Activated T-cell treated with anti-CD3 and anti-CD28 coated beads, Interleukin-2, amount 50 U/mL, for 4 hours (primary cell): Measurements from ENCODE around the gene SPN. TPM values are rescaled to one million over a fixed set of nuclear protein-coding genes. Genes with fewer than 3 reads are reported as not detected.
"Not testable (repeated sequence)": the region's sequence is repeated elsewhere in the genome, so short reads cannot be mapped to it uniquely, and the experiment has no call there.

ENCODE experiments used
- ATAC-seq, 2 donors: fragments of 200-7000 bp; cut with Tn5 transposase; one replicate each; pipeline ENCODE4 v1.10.0; 2021
- DNase-seq: peaks from one replicate; pipeline ENCODE4 v3.0.0-alpha.2; 2020
- H3K27me3 Mint-ChIP-seq: one replicate; pipeline ENCODE4 v1.8.0; 2021; ENCODE audit warnings: low read depth, mixed read lengths
- H3K36me3 Mint-ChIP-seq: one replicate; pipeline ENCODE4 v1.8.0; 2022; ENCODE audit warnings: mixed read lengths; ENCODE audit not compliant: insufficient read depth
- H3K4me1 Mint-ChIP-seq: one replicate; pipeline ENCODE4 v1.8.0; 2021; ENCODE audit warnings: low read depth, mixed read lengths
- H3K4me3 Mint-ChIP-seq: one replicate; pipeline ENCODE4 v1.8.0; 2021; ENCODE audit warnings: mild to moderate bottlenecking, moderate library complexity, mixed read lengths
- H3K9me3 Mint-ChIP-seq: one replicate; pipeline ENCODE4 v1.8.0; 2021; ENCODE audit warnings: mixed read lengths
- total RNA-seq, 3 donors: library from RNA; stranded (reverse); gene quantifications; one replicate each; pipeline ENCODE4 v1.2.1, GENCODE V29; 2021

SPN gene
- total RNA-seq, 3 donors from 2014 or later = 37.5 to 41.0 (median 39.9) TPM

DNA sequence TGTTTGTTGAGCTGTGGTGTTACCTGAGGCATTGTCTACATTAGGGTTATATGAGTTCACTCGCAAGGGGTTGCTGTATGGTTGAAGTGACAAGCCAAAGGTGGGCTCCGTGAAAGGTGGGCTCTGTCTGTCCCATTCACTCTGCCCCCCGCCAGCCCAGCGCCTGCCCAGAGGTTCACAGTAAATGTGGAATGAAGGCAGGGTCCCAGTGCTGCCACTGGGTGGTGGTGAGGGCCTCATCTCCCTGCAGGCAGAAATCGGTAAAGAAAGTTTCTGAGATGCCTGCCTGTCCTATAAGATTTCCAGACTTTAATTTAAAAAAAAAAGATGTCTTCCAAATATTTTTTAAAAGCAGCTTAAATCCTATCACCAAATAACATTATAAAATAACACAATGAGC lies 26.7 kb upstream of the SPN start:
- peaks cover 12% of the 10 kb centered on the region for H3K4me1 Mint-ChIP-seq
- ATAC-seq, H3K27me3 Mint-ChIP-seq, DNase-seq, H3K9me3 Mint-ChIP-seq, H3K4me3 Mint-ChIP-seq, H3K36me3 Mint-ChIP-seq: not testable (repeated sequence)

- H3K9me3 Mint-ChIP-seq, H3K36me3 Mint-ChIP-seq, DNase-seq, ATAC-seq, H3K27me3 Mint-ChIP-seq, H3K4me3 Mint-ChIP-seq: not testable (repeated sequence)
- peaks cover 17% of the 10 kb centered on the region for H3K4me1 Mint-ChIP-seq
Measured at GRCh38 chr16:29638751-29639150, 24.3 kb upstream of the SPN start.

GRCh38 chr16:29641561-29641960 lies 21.5 kb upstream of the SPN start:
- no peak overlapping the region for H3K4me3 Mint-ChIP-seq
- ATAC-seq (peak; percentile 44 to 53), DNase-seq (no peak)
- no peaks in the 10 kb centered on the region for H3K27me3 Mint-ChIP-seq
- H3K9me3 Mint-ChIP-seq = no peaks in the 10 kb centered on the region
- peaks cover 32% of the 10 kb centered on the region for H3K4me1 Mint-ChIP-seq
- H3K36me3 Mint-ChIP-seq = no peaks in the 10 kb centered on the region

DNA sequence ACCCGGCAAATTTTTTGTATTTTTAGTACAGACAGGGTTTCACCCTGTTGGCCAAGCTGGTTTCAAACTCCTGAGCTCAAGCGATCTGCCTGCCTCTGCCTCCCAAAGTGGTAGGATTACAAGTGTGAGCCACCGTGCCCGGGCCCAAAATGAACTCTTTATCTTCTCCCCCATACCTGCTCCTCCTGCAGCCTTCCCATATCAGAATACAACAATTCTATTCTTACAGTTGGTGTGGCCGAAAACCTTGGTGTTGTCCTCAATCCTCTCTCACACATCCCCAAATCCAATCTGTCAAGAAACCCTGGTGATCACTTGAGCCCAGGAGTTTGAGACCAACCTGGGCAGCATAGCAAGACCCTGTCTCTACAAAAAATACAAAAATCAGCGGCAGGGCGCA lies 19.5 kb upstream of the SPN start:
- no peaks in the 10 kb centered on the region for H3K27me3 Mint-ChIP-seq
- no peak for ATAC-seq
- peaks cover 32% of the 10 kb centered on the region for H3K4me1 Mint-ChIP-seq

GRCh38 chr16:29644338-29644857 lies 18.6 kb upstream of the SPN start:
- Mint-ChIP-seq H3K36me3 (no peaks in the 10 kb centered on the region), H3K4me1 (peaks cover 32% of the 10 kb centered on the region), H3K9me3 (no peaks in the 10 kb centered on the region), H3K4me3 (no peak overlapping the region), H3K27me3 (no peaks in the 10 kb centered on the region)
- no peak for ATAC-seq
- no peak for DNase-seq

More for the DNA sequence above, 19.5 kb upstream of the SPN start:
- H3K4me3 Mint-ChIP-seq = no peak overlapping the region
- no peaks in the 10 kb centered on the region for H3K36me3 Mint-ChIP-seq
- H3K9me3 Mint-ChIP-seq = no peaks in the 10 kb centered on the region
- no peak for DNase-seq

- ATAC-seq (no peak), DNase-seq (no peak)
- peaks cover 37% of the 10 kb centered on the region for H3K4me1 Mint-ChIP-seq
Measured at GRCh38 chr16:29644973-29645693, 17.9 kb upstream of the SPN start.

GRCh38 chr16:29645694-29646187 lies 17.3 kb upstream of the SPN start:
- peak; percentile 43 to 57 for ATAC-seq
- H3K9me3 Mint-ChIP-seq = no peaks in the 10 kb centered on the region
- H3K27me3 Mint-ChIP-seq = no peaks in the 10 kb centered on the region
- peaks cover 31% of the 10 kb centered on the region for H3K4me1 Mint-ChIP-seq
- H3K36me3 Mint-ChIP-seq = no peaks in the 10 kb centered on the region
- no peak for DNase-seq
- H3K4me3 Mint-ChIP-seq = no peak overlapping the region

More at GRCh38 chr16:29644973-29645693, 17.9 kb upstream of the SPN start:
- Mint-ChIP-seq H3K27me3 (no peaks in the 10 kb centered on the region), H3K4me3 (no peak overlapping the region), H3K36me3 (no peaks in the 10 kb centered on the region), H3K9me3 (no peaks in the 10 kb centered on the region)

GRCh38 chr16:29646947-29647346 lies 16.1 kb upstream of the SPN start:
- H3K4me3 Mint-ChIP-seq = no peak overlapping the region
- H3K27me3 Mint-ChIP-seq = no peaks in the 10 kb centered on the region
- ATAC-seq (no peak), DNase-seq (no peak)
- H3K4me1 Mint-ChIP-seq = peaks cover 20% of the 10 kb centered on the region
- H3K9me3 Mint-ChIP-seq = no peaks in the 10 kb centered on the region
- H3K36me3 Mint-ChIP-seq = no peaks in the 10 kb centered on the region

- ATAC-seq = no peak
Measured at GRCh38 chr16:29649588-29650494, 13.2 kb upstream of the SPN start.

GRCh38 chr16:29650771-29651170 lies 12.3 kb upstream of the SPN start:
- ATAC-seq = no peak
- Mint-ChIP-seq H3K9me3 (no peaks in the 10 kb centered on the region), H3K4me3 (peak overlapping the region; percentile 27)

More at GRCh38 chr16:29649588-29650494, 13.2 kb upstream of the SPN start:
- Mint-ChIP-seq H3K36me3 (no peaks in the 10 kb centered on the region), H3K27me3 (no peaks in the 10 kb centered on the region), H3K9me3 (no peaks in the 10 kb centered on the region), H3K4me3 (no peak overlapping the region), H3K4me1 (peaks cover 17% of the 10 kb centered on the region)
- DNase-seq = no peak

GRCh38 chr16:29651774-29652349 lies 11.2 kb upstream of the SPN start:
- H3K4me3 Mint-ChIP-seq = no peak overlapping the region
- ATAC-seq (no peak), DNase-seq (no peak)
- no peaks in the 10 kb centered on the region for H3K9me3 Mint-ChIP-seq
- peaks cover 11% of the 10 kb centered on the region for H3K4me1 Mint-ChIP-seq
- H3K36me3 Mint-ChIP-seq = no peaks in the 10 kb centered on the region
- no peaks in the 10 kb centered on the region for H3K27me3 Mint-ChIP-seq

More at GRCh38 chr16:29650771-29651170, 12.3 kb upstream of the SPN start:
- DNase-seq = no peak
- no peaks in the 10 kb centered on the region for H3K36me3 Mint-ChIP-seq
- no peaks in the 10 kb centered on the region for H3K27me3 Mint-ChIP-seq
- peaks cover 8% of the 10 kb centered on the region for H3K4me1 Mint-ChIP-seq

DNA sequence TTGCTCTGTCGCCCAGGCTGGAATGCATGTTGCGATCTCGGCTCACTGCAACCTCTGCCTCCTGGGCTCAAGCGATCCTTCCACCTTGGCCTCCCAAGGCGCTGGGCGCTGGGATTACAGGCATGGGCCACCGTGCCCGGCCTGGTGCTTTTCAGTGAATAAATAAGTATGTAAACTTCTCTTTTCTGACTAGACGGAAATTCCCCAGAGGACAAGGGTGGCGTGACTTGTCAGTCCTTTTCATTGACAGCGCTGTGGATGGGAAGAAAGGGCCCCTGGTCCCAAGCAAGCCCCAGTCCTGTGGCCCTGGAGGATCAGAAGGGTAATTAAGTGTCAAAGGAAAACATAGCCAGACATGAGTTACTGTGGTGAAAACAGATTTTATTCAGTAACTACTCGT lies 9.6 kb upstream of the SPN start:
- Mint-ChIP-seq H3K27me3 (no peaks in the 10 kb centered on the region), H3K36me3 (no peaks in the 10 kb centered on the region), H3K4me1 (peaks cover 11% of the 10 kb centered on the region), H3K9me3 (no peaks in the 10 kb centered on the region), H3K4me3 (no peak overlapping the region)
- DNase-seq = no peak
- no peak for ATAC-seq

DNA sequence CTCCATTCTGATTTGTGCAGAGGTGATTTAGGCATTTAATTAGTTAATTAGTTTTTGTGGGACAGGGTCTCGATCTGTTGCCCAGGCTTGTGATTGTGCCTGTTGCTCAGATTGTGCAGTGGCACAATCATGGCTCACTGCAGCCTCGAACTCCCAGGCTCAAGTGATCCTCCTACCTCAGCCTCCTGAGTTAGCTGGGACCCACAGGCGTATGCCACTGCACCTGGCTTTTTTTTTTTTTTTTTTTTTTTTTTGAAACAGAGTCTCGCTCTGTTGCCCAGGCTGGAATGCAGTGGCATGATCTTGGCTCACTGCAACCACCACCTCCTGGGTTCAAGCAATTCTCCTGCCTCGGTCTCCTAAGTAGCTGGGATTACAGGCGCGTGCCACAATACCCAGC lies 9.2 kb upstream of the SPN start:
- DNase-seq, H3K9me3 Mint-ChIP-seq, ATAC-seq, H3K36me3 Mint-ChIP-seq, H3K27me3 Mint-ChIP-seq, H3K4me3 Mint-ChIP-seq: not testable (repeated sequence)
- peaks cover 13% of the 10 kb centered on the region for H3K4me1 Mint-ChIP-seq
